Pancreas (tissue), 10 donors: ENCODE measurements around the gene ITPRIPL2. TPM values are rescaled to one million over a fixed set of nuclear protein-coding genes. Genes with fewer than 3 reads are reported as not detected.

ENCODE experiments used
- ATAC-seq, 4 donors: fragments of 200-7000 bp; cut with Tn5 transposase; one replicate each; pipeline versions ENCODE4 v1.8.0 to v1.9.1; 2020; ENCODE audit warnings: mild to moderate bottlenecking in 4 of 4, moderate library complexity in 4 of 4
- DNase-seq, 6 donors: peaks; one replicate each; pipeline ENCODE4 v3.0.0-alpha.2; 2020
- FAIRE-seq: peaks from 2 replicates; lab custom pipeline; 2012; peaks lifted over from hg19 to GRCh38; lab: Jason Lieb, UNC
- H3K27ac ChIP-seq, 4 donors: fragments of 200-600 bp; sonication (generic); 1 replicate in 3 of 4; 2 replicates in 1 of 4; pipeline versions ENCODE4 v1.5.0 to v1.8.0; 2020
- H3K27me3 ChIP-seq, 4 donors: fragments of 200-600 bp; one replicate each; pipeline ENCODE4 v1.8.0; 2021
- H3K36me3 ChIP-seq, 3 donors: fragments of 200-600 bp; sonication (generic) in 1 of 3; one replicate each; pipeline versions ENCODE4 v1.5.0 to v1.8.0; 2020 to 2021
- H3K4me1 ChIP-seq, 3 donors: fragments of 200-600 bp; one replicate each; pipeline ENCODE4 v1.8.0; 2021
- H3K4me3 ChIP-seq, 4 donors: fragments of 200-600 bp; sonication (generic) in 2 of 4; one replicate each; pipeline versions ENCODE4 v1.5.0 to v1.8.0; 2020 to 2021
- H3K9me3 ChIP-seq, 4 donors: fragments of 200-600 bp; one replicate each; pipeline ENCODE4 v1.8.0; 2021
- CTCF ChIP-seq, 4 donors: fragments of 200-600 bp; sonication (generic) in 3 of 4; IDR thresholded peaks; one replicate each; pipeline versions ENCODE4 v1.5.0 to v1.8.0; 2021; ENCODE audit warnings: antibody characterized with exemption in 4 of 4
- WGBS, 2 donors: extraction: QIAGEN DNeasy Blood & Tissue Kit; methylation state at CpG; one replicate each; pipeline ENCODE4 v1.1.7; 2013; 5-methylcytosine and 5-hydroxymethylcytosine counted together
- intact Hi-C, 3 donors: fragments of 100-400 bp; cut with DNase I; formaldehyde crosslinking; loops; one replicate each; pipeline versions ENCODE4 v1.11.1 to v1.14.2; 2022
- polyA plus RNA-seq, 2 donors: library from polyadenylated mRNA; stranded (reverse); fragments of 200-250 nt; gene quantifications; one replicate each; pipeline ENCODE4 v1.2.3, GENCODE V29; 2013
- total RNA-seq, 6 donors: library from RNA; stranded (reverse); fragmentation: NEBNext Ultra II Directional in 4 of 6; extraction: Animal tissue kit (Norgen Biotek cat#: 25700) in 4 of 6; gene quantifications; one replicate each; pipeline versions ENCODE4 v1.2.1 to v1.2.4, GENCODE V29; 2021 to 2023
- donor health status: healthy with polysubstance abuse.
- donor health status: DM: no; HTN: no; CAD: no; lungs with moderate emphysema.
- donor health status: DM: no; HTN: no; CAD: no.
- donor health status: control.
- donor health status: control.
- donor health status: Bipolar disorder and iron deficiency.
- donor health status: DM: yes; HTN: yes; CAD: no.
- donor health status: DM: no; HTN: no; CAD: no.
- donor health status: DM: no; HTN: no; CAD: no.
- donor health status: DM: yes; HTN: yes; CAD: no.

The ITPRIPL2 gene
- total RNA-seq (10 to 100 TPM; 17.9 to 36.2 (median 24.1) TPM), polyA plus RNA-seq (1 to 10 TPM; 4.0 to 4.3 TPM)

- intact Hi-C loops, result no loop called here
- peaks cover 25 to 62% (median 26%) of the 10 kb centered on the region in 3 donors for H3K4me1 ChIP-seq
- H3K27me3 ChIP-seq, result no peaks in the 10 kb centered on the region
- 0 to 1% methylated on average over 46 to 74 of the region's 74 CpGs for WGBS, 2 donors
- peak within 1 kb of the TSS; percentile 83 to 93 (median 87) for H3K27ac ChIP-seq
- ATAC-seq, result peak; percentile 72 to 83 (median 76)
- H3K4me3 ChIP-seq, result peak within 1 kb of the TSS; percentile 66 to 79 (median 72)
- FAIRE-seq, result no peak
- no peaks in the 10 kb centered on the region for H3K36me3 ChIP-seq
- no peaks in the 10 kb centered on the region for H3K9me3 ChIP-seq
- no peak for TF ChIP-seq CTCF (IDR thresholded peaks at IDR 0.05)
- peak; percentile 85 to 93 (median 88) for DNase-seq
Measured at GRCh38 chr16:19113577-19114358, at the start of gene ITPRIPL2. Gene ITPRIPL2 (plus strand): TSS chr16:19113964. CDS start chr16:19114462, 498 bp downstream.

- Histone ChIP-seq H3K9me3 (no peaks in the 10 kb centered on the region), H3K27me3 (no peaks in the 10 kb centered on the region), H3K4me1 (peaks cover 11 to 15% (median 12%) of the 10 kb centered on the region in 3 donors), H3K4me3 (peak overlapping the region in 2 of 4 donors; percentile 66 to 69), H3K36me3 (no peaks in the 10 kb centered on the region), H3K27ac (peak overlapping the region; percentile 99 to 100 (median 100))
- ATAC-seq, result no peak
- no peak for DNase-seq
- intact Hi-C loops, result no loop called here
- 34 to 36% methylated on average over 9 of the region's 9 CpGs for WGBS, 2 donors
- no peak for TF ChIP-seq CTCF (IDR thresholded peaks at IDR 0.05)
- no peak for FAIRE-seq
Measured at GRCh38 chr16:19066988-19067348, 46.8 kb upstream of the ITPRIPL2 start.

GRCh38 chr16:19067349-19068236, 46.2 kb upstream of the ITPRIPL2 start, which contains the start of gene COQ7:
Gene COQ7 (plus strand): TSS chr16:19067614. CDS start chr16:19067665, 51 bp downstream.
- no peaks in the 10 kb centered on the region for H3K9me3 ChIP-seq
- no peaks in the 10 kb centered on the region for H3K27me3 ChIP-seq
- ATAC-seq, result peak; percentile 94 to 98 (median 96)
- peaks cover 0 to 2% (median 0%) of the 10 kb centered on the region in 3 donors for H3K36me3 ChIP-seq
- intact Hi-C loops, result no loop called here
- H3K4me1 ChIP-seq, result peaks cover 11 to 15% (median 12%) of the 10 kb centered on the region in 3 donors
- peak; percentile 97 for FAIRE-seq
- WGBS, 2 donors, result 0 to 1% methylated on average over 68 of the region's 68 CpGs
- peak within 1 kb of the TSS; percentile 64 to 69 (median 67) for H3K4me3 ChIP-seq
- TF ChIP-seq CTCF (IDR thresholded peaks at IDR 0.05), result no peak
- H3K27ac ChIP-seq, result peak within 1 kb of the TSS; percentile 99 to 100 (median 100)
- DNase-seq, result peak; percentile 98 to 99 (median 99)

- Histone ChIP-seq H3K4me3 (peak overlapping the region; percentile 64 to 69 (median 67)), H3K36me3 (peaks cover 0 to 5% (median 0%) of the 10 kb centered on the region in 3 donors), H3K4me1 (peaks cover 11 to 15% (median 12%) of the 10 kb centered on the region in 3 donors), H3K9me3 (no peaks in the 10 kb centered on the region), H3K27ac (peak overlapping the region; percentile 99 to 100 (median 100)), H3K27me3 (no peaks in the 10 kb centered on the region)
- FAIRE-seq (no peak), ATAC-seq (no peak), DNase-seq (peak in 1 of 6 donors; percentile 37)
- TF ChIP-seq CTCF (IDR thresholded peaks at IDR 0.05), result no peak
- intact Hi-C loops, result no loop called here
- 23 to 26% methylated on average over 19 of the region's 19 CpGs for WGBS, 2 donors
Measured at GRCh38 chr16:19068237-19068815, 45.4 kb upstream of the ITPRIPL2 start.
